WERI-Rb-1 (cell line): ENCODE results near the gene RLN1.
"Not testable (repeated sequence)": the region's sequence is repeated elsewhere in the genome, so short reads cannot be mapped to it uniquely, and the experiment has no call there.

ENCODE experiments used
- DNase-seq: peaks from one replicate; pipeline ENCODE4 v3.0.0-alpha.2; 2020
- H3K27ac ChIP-seq: fragments of 250-450 bp; sonication (Bioruptor Pico); 2 replicates; pipeline ENCODE4 v1.5.1; 2020; ENCODE audit warnings: mild to moderate bottlenecking, moderate library complexity
- H3K27me3 ChIP-seq: fragments of 250-450 bp; sonication (Bioruptor Pico); 2 replicates; pipeline ENCODE4 v1.5.1; 2021; ENCODE audit warnings: mild to moderate bottlenecking, low read depth, moderate library complexity; ENCODE audit not compliant: insufficient read depth, severe bottlenecking
- H3K36me3 ChIP-seq: fragments of 250-450 bp; sonication (Bioruptor Pico); 2 replicates; pipeline ENCODE4 v1.5.1; 2020; ENCODE audit warnings: mild to moderate bottlenecking, moderate library complexity
- H3K4me3 ChIP-seq: 2 replicates; pipeline ENCODE4 v1.5.1; 2011; ENCODE audit warnings: low read depth, mild to moderate bottlenecking, control low read depth, low read length
- H3K9me3 ChIP-seq: fragments of 250-450 bp; sonication (Bioruptor Pico); 2 replicates; pipeline ENCODE4 v1.5.1; 2021; ENCODE audit warnings: mild to moderate bottlenecking, moderate library complexity; ENCODE audit not compliant: severe bottlenecking
- TF ChIP-seq, protein P1 (sequence below): IDR thresholded peaks from 2 replicates; pipeline ENCODE4 v1.5.1; 2011; ENCODE audit warnings: low read depth, mild to moderate bottlenecking, control low read depth, inconsistent platforms, low read length

RLN1 gene

DNA sequence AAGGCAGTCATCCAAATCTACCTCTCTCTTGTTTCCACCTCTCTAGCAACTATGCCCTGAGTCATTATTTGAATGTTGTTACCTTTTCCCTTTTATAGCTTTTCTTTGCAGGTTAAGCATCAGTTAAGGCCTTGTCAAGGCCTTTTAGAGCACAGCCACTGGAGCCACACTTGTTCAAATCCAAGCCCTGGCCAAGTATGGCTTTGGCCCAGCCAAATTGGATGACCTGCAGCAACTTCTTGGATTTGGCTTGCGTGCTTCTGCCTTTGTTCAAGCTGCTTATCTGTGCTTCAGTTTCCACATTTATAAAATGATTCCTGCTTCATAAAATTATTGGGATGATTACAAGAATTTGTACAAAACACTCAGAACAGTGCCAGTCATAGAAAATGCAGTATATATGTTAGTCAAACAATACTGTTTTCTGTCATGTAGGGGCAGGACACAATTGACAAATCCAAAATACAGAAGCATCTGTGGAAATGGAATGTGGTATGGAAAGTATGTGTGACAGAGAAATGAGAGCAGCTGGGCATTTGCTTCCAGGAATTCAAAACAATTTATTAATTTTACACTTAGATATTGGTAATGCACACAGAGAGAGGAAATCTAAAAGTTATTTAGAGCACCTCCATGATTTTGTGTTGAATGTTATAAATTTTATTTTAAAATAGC is 17.9 kb upstream of the RLN1 start:
- Histone ChIP-seq H3K4me3 (no peak overlapping the region), H3K27ac (no peak overlapping the region), H3K36me3 (no peaks in the 10 kb centered on the region), H3K27me3 (no peaks in the 10 kb centered on the region), H3K9me3 (no peaks in the 10 kb centered on the region)
- TF ChIP-seq, protein P1, sequence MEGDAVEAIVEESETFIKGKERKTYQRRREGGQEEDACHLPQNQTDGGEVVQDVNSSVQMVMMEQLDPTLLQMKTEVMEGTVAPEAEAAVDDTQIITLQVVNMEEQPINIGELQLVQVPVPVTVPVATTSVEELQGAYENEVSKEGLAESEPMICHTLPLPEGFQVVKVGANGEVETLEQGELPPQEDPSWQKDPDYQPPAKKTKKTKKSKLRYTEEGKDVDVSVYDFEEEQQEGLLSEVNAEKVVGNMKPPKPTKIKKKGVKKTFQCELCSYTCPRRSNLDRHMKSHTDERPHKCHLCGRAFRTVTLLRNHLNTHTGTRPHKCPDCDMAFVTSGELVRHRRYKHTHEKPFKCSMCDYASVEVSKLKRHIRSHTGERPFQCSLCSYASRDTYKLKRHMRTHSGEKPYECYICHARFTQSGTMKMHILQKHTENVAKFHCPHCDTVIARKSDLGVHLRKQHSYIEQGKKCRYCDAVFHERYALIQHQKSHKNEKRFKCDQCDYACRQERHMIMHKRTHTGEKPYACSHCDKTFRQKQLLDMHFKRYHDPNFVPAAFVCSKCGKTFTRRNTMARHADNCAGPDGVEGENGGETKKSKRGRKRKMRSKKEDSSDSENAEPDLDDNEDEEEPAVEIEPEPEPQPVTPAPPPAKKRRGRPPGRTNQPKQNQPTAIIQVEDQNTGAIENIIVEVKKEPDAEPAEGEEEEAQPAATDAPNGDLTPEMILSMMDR: no peak
- no peak for DNase-seq

DNA sequence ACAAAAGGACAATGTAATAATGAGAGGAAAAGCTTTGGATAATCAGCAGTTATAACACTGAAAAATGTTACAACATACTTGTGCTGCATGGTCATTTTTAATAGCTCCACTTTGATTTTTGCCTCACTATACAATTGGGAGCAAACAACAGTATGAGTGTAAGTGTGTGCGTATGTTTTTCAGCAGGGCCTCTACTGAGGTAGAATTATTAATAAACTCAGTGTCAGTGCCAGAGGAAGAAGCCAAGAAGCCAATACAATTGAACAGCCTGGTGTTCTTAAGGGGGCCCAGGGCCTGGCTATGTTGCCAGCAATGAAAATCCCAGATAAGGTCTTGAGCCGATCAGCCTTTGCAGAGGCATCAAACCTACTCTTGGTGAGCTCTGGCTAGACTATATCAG is 16.1 kb upstream of the RLN1 start:
- Histone ChIP-seq H3K4me3 (no peak overlapping the region), H3K27ac (no peak overlapping the region), H3K9me3 (no peaks in the 10 kb centered on the region), H3K36me3 (no peaks in the 10 kb centered on the region), H3K27me3 (no peaks in the 10 kb centered on the region)
- DNase-seq: no peak
- TF ChIP-seq, protein P1: no peak

DNA sequence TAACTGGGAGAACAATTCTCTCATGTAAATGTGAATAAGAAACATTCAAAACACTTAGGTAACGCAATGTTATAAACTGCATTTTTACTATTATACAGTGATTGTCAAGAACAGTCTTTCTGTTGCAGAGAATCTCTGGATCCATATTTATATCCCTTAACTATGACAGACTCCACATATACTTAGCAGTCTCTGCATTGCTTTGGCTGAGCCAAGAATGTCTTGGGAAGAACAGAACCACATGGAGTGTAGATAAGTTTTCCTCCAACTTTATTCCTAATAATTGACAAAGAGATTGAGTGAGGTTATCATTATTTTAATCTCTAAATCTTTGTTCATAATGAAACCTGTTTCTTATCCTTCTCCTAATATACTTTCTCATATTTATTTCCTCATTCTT is 15.6 kb upstream of the RLN1 start:
- Histone ChIP-seq H3K27ac (no peak overlapping the region), H3K4me3 (no peak overlapping the region), H3K36me3 (no peaks in the 10 kb centered on the region), H3K9me3 (peaks cover 3% of the 10 kb centered on the region), H3K27me3 (no peaks in the 10 kb centered on the region)
- TF ChIP-seq, protein P1: no peak
- no peak for DNase-seq

DNA sequence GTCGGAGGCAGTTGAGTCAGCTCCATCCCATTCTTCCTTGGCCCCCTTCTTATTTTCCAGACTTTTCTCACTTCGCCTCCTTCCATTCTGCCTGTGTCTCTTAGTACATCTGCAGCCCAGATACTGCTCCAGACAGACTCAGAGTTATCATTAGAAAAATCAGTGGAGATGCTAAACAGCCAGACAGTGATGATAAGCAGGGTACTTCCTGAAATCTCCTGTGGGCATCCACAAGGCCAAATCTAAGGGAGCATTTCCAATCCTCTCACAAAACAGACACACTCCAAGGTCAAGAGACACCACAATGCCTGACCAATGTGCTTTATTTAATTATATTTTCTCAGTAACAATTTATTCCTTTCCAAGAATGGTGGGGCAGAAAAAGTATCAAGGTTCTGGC is 14.5 kb upstream of the RLN1 start:
- Histone ChIP-seq H3K27ac (no peak overlapping the region), H3K4me3 (no peak overlapping the region), H3K9me3 (peaks cover 3% of the 10 kb centered on the region), H3K27me3 (no peaks in the 10 kb centered on the region), H3K36me3 (no peaks in the 10 kb centered on the region)
- DNase-seq: no peak
- TF ChIP-seq, protein P1: no peak

DNA sequence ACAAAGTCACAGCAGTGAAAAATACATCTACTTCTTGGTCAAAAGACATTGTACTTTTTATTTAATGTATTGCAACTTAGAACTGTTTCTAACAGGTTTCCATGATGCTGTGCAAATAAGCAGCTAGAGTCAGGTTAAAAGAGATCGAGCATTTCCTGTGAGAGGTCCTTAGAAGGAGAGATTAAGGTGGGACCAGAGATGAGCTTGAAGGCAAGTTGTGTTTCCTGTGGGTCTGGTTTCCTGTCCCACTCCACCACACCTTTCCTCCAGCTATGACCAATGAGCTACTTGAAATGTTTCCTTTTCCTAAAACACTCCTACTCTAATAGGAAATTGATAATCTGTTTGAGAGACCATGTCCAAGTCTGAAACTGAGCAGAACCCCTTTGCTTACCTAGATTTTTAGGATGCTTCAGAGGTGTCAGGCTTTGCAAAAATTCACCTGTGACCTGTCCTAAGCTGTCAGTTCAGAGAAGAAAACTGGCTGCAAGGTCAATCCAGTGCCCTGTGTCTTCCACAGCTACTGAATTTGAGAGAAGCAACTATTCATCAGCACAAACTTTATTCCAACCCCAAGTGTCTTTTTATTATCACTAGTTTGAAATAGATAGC is 13.1 kb upstream of the RLN1 start:
- H3K9me3 ChIP-seq: peaks cover 3% of the 10 kb centered on the region
- no peaks in the 10 kb centered on the region for H3K27me3 ChIP-seq
- H3K4me3 ChIP-seq: no peak overlapping the region
- H3K27ac ChIP-seq: no peak overlapping the region
- no peak for DNase-seq
- TF ChIP-seq, protein P1: no peak
- H3K36me3 ChIP-seq: no peaks in the 10 kb centered on the region

DNA sequence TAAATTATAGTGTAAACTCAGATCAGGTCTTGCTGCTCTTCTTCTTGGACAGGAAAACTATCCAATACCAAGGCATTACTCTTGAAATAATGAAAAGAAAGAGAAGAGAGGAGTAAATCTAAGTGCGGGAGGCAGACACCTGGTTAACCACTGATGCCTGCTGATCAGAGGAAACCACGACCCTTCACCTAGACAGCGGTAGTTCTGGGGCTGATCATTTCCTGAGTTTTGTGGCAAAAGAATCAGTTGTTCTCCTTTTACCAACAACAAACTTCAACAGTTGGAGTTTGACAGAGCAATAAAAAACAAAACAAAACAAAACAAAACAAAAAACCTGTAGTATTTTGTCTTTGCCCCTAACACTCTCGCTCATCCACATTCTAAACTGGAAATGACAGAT is 3.0 kb downstream of the RLN1 start:
- H3K27ac ChIP-seq: no peak overlapping the region
- no peaks in the 10 kb centered on the region for H3K36me3 ChIP-seq
- H3K9me3 ChIP-seq: no peaks in the 10 kb centered on the region
- DNase-seq: no peak
- no peaks in the 10 kb centered on the region for H3K27me3 ChIP-seq
- TF ChIP-seq, protein P1: no peak
- no peak overlapping the region for H3K4me3 ChIP-seq

DNA sequence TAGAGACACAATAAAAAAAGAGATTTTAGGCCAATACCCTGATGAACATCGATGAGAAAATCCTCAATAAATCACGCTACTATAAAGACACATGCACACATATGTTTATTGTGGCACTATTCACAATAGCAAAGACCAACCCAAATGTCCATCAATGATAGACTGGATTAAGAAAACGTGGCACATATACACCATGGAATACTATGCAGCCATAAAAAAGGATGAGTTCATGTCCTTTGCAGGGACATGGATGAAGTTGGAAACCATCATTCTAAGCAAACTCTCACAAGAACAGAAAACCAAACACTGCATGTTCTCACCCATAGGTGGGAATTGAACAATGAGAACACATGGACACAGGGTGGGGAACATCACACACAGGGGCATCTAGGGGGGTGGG is 8.4 kb downstream of the RLN1 start:
- H3K27me3 ChIP-seq, H3K4me3 ChIP-seq, H3K36me3 ChIP-seq, H3K9me3 ChIP-seq, DNase-seq, H3K27ac ChIP-seq: not testable (repeated sequence)
